Measurements from ENCODE around the gene LKAAEAR1. TPM values are rescaled to one million over a fixed set of nuclear protein-coding genes. Genes with fewer than 3 reads are reported as not detected.
A peak's percentile ranks its signal among the peaks of the same experiment; 100 is the strongest.

LKAAEAR1 gene
- total RNA-seq, 4 donors from 2014 or later: 0.81 TPM; not detected in 3

DNA sequence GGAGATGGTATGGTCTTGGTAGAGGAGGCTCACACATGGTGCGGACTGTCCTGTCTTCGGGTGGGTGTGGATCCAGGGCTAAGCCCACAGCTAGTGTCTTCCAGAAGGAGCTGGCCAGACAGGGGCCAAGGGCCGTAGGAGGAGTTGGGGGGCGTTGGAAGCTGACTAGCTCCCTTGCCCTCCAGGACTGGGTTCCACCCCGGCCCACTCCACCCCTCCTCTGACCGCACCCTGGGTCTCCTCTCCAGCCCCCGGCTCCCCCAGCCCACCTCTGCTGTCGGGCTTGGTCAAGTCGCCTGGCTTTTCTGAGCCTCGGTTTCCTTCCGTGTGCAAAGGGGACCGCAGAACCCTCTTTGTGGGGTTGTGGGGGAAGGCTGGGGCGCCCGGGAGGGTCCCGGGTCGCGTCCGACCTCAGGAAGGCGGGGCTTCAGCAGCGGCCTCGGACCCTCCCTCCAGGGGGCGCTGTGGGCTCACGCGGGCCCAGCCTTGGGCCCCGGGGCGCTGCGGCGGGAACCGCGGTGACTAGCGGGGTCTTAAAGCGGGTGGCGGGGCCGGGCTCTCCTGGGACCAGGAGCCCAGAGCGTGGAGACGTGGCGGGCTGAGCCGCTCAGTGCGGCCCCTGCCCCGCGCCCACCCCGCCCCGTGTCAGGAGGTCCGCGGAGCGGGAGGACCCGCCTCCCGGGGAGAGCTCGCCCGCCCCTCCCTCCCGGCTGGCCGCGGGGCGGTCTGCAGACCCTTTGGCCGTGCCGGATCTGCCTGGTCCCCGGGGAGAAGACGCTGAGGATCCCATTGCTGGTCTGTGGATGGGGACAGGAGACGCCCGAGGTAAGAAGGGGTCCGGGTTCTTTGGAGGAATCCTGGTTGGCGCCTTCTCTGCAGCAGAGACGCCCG lies 17.8 kb upstream of the LKAAEAR1 start:
- Histone ChIP-seq H3K27ac (no peak overlapping the region), H3K36me3 (no peaks in the 10 kb centered on the region), H3K4me1 (peaks cover 0 to 13% (median 7%) of the 10 kb centered on the region in 3 donors), H3K4me3 (peak overlapping the region in 1 of 2 donors; percentile 49), H3K9me3 (no peaks in the 10 kb centered on the region), H3K27me3 (peaks cover 96% of the 10 kb centered on the region)
- TF ChIP-seq, protein P1, sequence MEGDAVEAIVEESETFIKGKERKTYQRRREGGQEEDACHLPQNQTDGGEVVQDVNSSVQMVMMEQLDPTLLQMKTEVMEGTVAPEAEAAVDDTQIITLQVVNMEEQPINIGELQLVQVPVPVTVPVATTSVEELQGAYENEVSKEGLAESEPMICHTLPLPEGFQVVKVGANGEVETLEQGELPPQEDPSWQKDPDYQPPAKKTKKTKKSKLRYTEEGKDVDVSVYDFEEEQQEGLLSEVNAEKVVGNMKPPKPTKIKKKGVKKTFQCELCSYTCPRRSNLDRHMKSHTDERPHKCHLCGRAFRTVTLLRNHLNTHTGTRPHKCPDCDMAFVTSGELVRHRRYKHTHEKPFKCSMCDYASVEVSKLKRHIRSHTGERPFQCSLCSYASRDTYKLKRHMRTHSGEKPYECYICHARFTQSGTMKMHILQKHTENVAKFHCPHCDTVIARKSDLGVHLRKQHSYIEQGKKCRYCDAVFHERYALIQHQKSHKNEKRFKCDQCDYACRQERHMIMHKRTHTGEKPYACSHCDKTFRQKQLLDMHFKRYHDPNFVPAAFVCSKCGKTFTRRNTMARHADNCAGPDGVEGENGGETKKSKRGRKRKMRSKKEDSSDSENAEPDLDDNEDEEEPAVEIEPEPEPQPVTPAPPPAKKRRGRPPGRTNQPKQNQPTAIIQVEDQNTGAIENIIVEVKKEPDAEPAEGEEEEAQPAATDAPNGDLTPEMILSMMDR (IDR thresholded peaks at IDR 0.05): peak in 3 of 4 experiments; percentile 25 to 71 (median 40)
- no peak for TF ChIP-seq POLR2A (IDR thresholded peaks at IDR 0.05)
- TF ChIP-seq POLR2AphosphoS5 (IDR thresholded peaks at IDR 0.05): no peak
- ATAC-seq: peak; percentile 55
- 41 to 65% methylated on average over 2 to 4 of the region's 64 CpGs for WGBS, 2 donors (ENCODE audit: low coverage in 1 of 2)

DNA sequence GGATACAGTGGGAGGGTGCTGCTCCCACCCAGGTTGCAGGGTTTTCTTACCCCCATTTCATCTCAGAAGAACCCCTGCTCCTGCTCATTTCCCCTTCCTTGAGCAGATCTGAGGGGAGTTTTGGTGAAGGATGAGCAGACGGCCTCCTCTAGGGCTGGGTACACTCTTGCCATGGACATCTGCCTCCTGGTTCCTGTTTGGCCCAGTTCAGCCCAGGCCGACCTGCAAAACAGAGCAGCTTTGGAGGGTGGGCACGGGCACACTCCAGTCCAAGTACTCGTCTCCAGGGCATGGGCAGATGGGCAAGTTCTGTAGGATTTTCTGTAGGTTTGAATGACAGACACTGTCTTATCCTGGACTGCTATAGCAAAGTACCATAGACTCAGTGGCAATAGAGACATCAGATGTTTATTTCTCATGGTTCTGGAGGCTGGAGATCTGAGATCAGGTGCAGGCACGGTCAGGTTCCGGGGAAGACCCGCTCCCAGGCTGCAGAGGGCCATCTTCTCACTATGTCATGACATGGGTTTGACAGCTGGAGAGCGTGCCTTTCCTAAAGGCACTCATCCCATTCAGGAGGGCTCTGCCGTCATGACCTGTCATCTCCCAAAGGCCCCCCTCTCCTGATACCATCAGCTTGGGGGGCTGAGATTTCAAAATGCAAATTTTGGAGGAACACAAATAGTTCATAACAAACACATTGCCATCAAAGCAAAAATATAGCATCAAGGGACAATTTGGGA lies 16.9 kb upstream of the LKAAEAR1 start:
- no peak for ATAC-seq
- H3K9me3 ChIP-seq: no peaks in the 10 kb centered on the region
- WGBS, 2 donors (ENCODE audit: low coverage in 1 of 2): 90 to 92% methylated on average over 2 to 6 of the region's 9 CpGs
- H3K27ac ChIP-seq: no peak overlapping the region
- no peak for TF ChIP-seq POLR2A (IDR thresholded peaks at IDR 0.05)
- TF ChIP-seq, protein P1 (IDR thresholded peaks at IDR 0.05): no peak
- no peak for TF ChIP-seq EP300 (IDR thresholded peaks at IDR 0.05)
- no peak for TF ChIP-seq POLR2AphosphoS5 (IDR thresholded peaks at IDR 0.05)
- H3K36me3 ChIP-seq: no peaks in the 10 kb centered on the region
- no peak overlapping the region for H3K4me3 ChIP-seq
- peaks cover 0 to 13% (median 7%) of the 10 kb centered on the region in 3 donors for H3K4me1 ChIP-seq
- H3K27me3 ChIP-seq: peaks cover 93% of the 10 kb centered on the region

DNA sequence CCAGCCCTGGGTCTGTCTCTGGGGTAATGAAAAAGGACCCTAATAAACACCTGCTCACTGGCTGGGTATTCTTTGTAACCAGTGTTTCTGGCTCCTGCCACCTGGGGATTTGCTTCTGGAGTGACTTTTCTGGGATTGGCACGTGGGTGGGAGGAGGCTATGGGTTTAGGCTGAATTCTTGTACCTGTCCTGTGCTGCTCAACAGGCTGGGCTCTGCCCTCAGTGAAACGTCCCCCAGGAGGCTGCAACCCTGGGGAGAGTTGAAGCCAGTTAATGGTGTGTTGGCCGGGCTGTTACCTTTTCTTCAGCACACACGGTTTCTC lies 16.3 kb upstream of the LKAAEAR1 start:
- no peak for TF ChIP-seq EP300 (IDR thresholded peaks at IDR 0.05)
- TF ChIP-seq, protein P1 (IDR thresholded peaks at IDR 0.05): no peak
- no peak for TF ChIP-seq POLR2A (IDR thresholded peaks at IDR 0.05)
- TF ChIP-seq POLR2AphosphoS5 (IDR thresholded peaks at IDR 0.05): no peak
- no peak for ATAC-seq
- Histone ChIP-seq H3K4me1 (peaks cover 0 to 13% (median 7%) of the 10 kb centered on the region in 3 donors), H3K36me3 (no peaks in the 10 kb centered on the region), H3K27me3 (peaks cover 94% of the 10 kb centered on the region), H3K9me3 (no peaks in the 10 kb centered on the region), H3K27ac (no peak overlapping the region), H3K4me3 (no peak overlapping the region)
- 20 to 70% methylated on average over 1 to 2 of the region's 4 CpGs for WGBS, 2 donors (ENCODE audit: low coverage in 1 of 2)

DNA sequence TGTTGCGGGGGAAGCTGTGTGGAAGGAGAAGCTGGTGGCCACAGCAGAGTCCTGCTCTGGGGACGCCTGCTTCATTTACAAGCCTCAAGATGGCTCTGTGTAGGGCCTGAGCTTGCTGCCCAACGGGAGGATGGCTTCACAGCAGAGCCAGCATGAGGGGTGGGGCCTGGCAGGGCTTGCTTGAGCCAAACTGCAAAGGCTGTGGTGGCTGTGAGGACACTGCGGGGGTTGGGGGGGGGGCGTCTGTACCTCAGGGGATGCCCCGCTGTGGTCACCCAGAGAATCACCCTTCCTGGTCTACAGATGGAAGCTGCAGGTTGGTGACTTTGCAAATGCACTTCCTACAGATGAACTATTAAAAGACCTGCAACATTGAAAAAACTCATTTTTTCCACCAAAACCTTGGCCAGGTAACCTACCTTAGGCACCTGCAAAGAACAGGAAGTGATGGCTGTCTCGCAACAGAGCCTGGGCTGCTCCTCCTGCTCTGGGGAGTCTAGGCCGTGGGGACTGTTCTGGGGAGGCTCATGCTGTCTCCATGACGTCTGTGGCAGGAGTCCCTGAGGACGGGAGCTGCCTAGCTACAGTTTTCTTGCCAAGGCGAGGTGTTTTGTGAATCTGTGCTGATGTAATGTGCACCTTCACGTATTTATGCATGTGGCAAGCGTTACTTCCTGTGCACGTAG lies 15.8 kb upstream of the LKAAEAR1 start:
- peaks cover 0 to 13% (median 7%) of the 10 kb centered on the region in 3 donors for H3K4me1 ChIP-seq
- ATAC-seq: no peak
- no peak overlapping the region for H3K4me3 ChIP-seq
- H3K9me3 ChIP-seq: no peaks in the 10 kb centered on the region
- no peak overlapping the region for H3K27ac ChIP-seq
- TF ChIP-seq POLR2A (IDR thresholded peaks at IDR 0.05) (no peak), EP300 (IDR thresholded peaks at IDR 0.05) (no peak), POLR2AphosphoS5 (IDR thresholded peaks at IDR 0.05) (no peak)
- TF ChIP-seq, protein P1 (IDR thresholded peaks at IDR 0.05): no peak
- WGBS, 2 donors (ENCODE audit: low coverage in 1 of 2): 60 to 78% methylated on average over 4 to 6 of the region's 14 CpGs
- H3K36me3 ChIP-seq: no peaks in the 10 kb centered on the region
- peaks cover 95% of the 10 kb centered on the region for H3K27me3 ChIP-seq
